HG03039 (cell line): ENCODE results near the gene COL28A1.

Experiments used
- ATAC-seq: cut with Tn5 transposase; IDR thresholded peaks from one replicate; pipeline ENCODE4 v1.9.1; 2021; ENCODE audit warnings: mild to moderate bottlenecking, moderate library complexity; ENCODE audit not compliant: unreplicated experiment

COL28A1 gene

DNA sequence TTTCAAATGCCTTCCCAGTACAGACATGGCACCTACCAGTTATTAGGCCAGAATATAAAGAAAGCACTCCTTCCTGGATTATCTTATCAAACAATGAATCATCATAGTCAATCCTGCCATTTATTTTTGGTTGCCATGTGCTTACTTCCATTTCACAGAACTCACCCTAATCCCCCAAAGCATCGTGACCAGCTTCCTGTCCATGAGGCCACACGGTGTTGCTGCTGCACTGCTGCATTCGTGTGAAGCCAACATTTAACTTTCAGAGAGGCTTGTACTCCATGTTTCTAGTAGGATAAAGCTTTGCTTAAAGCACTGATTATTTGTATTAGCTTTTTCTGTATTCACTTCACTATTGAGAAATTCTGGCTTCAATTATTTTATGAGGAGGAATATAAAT is 14.4 kb downstream of the COL28A1 start:
- no peak for ATAC-seq

- ATAC-seq: no peak
Observed at GRCh38 chr7:7519528-7519927, 16.1 kb downstream of the COL28A1 start.

- ATAC-seq: no peak
Observed at GRCh38 chr7:7519056-7519455, 16.6 kb downstream of the COL28A1 start.

DNA sequence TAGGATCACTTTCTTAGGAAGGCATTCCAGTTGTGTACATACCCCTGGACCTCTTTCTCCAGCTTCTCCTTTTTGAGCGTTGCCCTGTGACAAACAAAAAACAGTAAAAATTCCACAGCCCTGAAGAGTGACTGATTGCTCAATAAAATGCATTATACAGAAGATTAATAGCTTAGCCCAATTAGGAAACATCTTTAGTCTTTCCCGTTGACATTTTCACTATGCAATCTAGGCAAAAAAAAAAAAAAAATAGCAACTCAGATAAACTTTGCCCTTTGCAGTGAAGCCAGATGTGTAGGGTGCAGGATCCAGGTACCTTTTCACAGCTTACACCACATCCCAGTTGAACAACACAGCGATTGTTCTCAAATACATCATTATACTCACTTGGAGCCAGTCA is 17.9 kb downstream of the COL28A1 start:
- ATAC-seq: no peak

DNA sequence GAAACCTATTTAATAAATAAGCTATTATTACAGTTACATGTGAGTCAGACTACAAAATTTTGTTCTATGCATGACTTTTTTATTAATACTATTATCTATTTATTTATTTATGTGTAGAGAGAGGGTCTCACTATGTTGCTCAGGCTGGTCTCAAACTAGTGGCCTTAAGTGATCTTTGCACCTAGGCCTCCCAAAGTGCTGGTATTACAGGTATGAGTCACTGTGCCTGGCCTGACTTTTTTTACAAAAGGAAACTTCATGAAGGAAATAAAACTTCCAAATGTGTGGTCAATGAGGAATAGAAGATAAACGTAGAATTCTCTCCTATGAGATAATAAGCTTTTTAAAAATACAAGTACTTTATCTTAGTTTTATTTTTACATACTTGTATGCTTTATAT is 19.0 kb downstream of the COL28A1 start:
- ATAC-seq: no peak

DNA sequence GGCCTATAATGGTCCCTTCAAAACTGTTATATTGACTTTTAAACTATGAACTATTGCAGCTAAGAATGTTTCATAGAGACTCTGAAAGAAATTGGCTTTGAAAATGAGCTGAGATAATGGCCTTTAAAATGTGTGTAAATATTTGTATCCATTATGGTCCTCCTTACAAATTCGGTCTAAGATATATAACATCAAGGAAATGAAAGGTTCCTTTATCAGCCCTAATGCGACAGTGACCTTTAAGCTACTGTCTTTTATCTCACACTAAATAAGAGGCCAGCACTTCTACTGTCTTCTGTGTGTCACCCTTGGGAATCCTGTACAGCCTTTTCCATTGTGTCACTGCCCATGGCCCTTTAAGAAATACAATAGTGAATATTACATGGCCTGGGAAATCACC is 19.5 kb downstream of the COL28A1 start:
- ATAC-seq: no peak

GRCh38 chr7:7512861-7513597 is 22.6 kb downstream of the COL28A1 start:
- no peak for ATAC-seq

GRCh38 chr7:7510794-7511193 is 24.9 kb downstream of the COL28A1 start:
- ATAC-seq: no peak

DNA sequence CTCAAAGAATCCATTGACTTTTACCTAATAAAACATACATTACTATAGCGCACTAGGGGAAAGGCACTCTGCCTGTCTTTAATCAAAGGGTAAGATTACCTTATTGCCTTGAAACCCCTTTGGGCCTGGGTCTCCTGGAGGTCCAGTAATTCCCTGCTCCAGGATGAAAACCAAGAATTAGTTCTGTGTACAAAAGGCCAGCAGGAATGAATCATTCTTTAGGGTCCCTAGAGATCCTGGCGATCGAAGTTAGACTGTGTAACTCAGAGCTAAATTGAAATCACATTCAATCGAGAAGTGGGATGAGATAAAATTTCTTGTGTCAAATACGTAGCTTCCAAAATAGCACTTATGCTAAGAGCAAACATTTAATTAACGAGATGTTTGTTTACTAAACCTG is 29.8 kb downstream of the COL28A1 start:
- no peak for ATAC-seq

GRCh38 chr7:7504910-7505704 is 30.6 kb downstream of the COL28A1 start:
- ATAC-seq: no peak

GRCh38 chr7:7499892-7500291 is 35.8 kb downstream of the COL28A1 start:
- no peak for ATAC-seq

DNA sequence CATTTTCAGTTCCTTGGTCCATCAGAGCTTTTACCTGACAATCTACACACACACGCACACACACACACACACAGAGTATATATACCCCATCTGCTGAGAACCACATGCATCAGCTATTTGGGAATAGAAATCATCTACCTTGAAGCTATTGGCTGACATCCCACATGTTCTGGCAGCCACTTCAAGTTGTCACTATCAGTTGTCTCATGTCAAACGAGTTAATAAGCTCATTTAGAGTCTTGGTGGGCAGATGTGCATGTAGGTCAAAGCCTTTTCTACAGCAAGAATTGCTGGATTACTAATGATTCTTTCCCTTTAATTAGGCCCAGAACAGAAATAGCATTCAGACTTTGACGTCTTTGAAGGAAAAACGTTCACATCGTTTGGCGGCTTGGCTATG is 36.8 kb downstream of the COL28A1 start:
- ATAC-seq: no peak

DNA sequence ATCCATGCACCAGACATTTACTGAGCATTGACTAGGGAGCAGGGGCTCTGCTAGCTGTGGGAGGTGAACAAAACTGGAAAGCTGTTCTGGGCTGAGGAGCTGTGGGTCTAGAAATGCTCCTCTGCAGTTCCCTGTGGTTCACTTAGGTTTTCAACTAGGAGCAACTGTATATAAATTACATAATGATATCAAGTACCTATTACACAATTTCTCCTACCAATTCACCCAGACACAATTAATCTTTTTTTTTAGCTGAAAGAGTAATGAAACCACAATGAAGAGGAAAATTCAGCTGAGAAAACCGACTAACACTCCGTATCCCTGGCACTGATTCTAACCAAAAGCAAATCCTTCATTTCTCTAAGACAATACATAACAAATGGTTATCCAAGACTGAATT is 39.4 kb downstream of the COL28A1 start:
- no peak for ATAC-seq

DNA sequence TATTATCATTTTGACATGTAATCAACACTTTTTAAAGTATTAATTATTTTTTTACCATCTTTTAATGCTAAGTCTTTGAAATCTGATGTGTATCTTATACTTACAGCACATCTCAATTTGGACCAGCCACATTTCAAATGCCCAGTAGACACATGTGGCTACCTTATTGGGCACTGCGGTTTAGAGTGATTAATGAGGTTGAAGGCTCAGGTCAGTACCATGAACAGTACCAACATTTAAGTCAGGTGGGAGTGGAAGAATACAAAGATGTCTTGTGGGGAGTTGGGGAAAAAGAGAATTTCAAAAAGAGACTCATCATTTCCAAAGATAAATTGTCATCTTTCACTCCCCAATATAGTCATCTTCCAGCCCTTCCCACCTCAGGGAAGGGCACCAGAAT is 40.5 kb downstream of the COL28A1 start:
- no peak for ATAC-seq

DNA sequence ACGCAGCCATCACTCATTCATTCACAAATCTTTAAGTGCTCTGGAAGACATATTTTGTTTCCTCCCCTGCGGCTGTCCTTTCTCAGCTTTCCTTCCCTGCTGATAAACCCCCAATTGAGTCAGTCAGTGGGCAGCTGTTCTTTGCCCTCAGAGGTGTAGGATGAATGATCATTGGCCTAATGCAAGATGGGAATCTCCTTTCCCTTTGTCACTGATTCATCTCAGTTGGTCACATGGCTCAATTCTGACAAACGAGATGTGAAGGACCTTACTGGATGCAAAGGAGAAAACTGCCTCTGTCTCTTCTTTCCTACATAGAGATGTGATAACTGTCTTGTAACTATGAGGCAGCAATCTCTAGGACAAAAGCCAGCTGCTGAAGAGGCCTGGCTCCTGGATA is 44.6 kb downstream of the COL28A1 start:
- no peak for ATAC-seq

GRCh38 chr7:7490003-7490402 is 45.7 kb downstream of the COL28A1 start:
- ATAC-seq: no peak

DNA sequence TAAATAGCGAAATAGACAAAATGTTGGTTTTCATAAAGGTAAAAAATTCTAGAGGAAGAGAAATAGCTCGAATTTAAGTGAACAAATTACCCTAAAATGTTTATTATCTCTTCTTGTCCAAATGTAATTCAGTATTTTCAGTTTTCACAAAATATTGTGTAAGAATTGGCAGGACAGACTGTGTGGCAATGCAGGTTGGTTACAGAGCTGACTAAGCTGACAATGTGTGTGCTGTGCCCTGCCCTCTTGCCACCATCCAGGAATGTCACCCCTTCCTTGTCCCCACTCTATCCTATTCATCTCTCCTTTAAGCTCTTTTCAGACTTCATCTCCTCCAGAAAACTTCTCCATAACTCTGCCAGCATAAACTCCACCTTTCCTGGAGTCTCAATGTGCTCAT is 46.1 kb downstream of the COL28A1 start:
- ATAC-seq: no peak

DNA sequence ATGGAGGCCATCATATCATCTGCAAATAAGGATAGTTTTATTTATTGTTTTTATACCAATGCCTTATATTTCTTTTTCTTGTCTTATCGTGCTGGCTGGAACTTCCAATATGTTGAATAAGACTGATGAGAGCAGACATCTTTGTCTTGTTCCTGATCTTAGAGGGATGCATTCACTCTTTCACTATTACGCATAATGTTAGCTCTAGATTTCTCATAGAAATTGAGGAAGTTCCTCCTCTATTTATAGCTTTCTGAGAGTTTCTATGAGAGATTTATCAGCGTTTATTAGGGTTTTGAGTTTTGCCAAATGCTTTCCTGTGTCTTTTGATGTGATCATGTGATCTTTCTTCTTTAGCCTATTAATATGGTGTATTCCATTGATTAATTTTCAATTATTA is 49.3 kb downstream of the COL28A1 start:
- no peak for ATAC-seq

DNA sequence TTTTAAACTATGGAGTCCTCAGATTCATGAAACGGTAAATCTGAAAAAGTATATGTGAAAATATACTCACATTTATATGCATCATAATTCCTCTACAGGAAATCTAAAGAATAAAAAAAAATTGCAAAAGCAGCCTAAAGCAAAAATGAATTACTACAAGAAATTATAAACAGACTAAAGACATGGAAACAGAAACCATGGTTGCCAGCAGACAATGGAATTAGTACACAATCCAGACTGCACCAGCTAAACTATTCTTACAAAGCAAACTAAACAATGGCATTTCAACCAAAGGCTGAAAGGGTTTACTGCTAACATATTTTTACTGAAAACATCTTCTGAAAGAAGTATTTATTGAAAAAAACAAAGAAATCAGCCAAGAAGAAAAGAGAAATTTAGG is 51.6 kb downstream of the COL28A1 start:
- ATAC-seq: no peak

DNA sequence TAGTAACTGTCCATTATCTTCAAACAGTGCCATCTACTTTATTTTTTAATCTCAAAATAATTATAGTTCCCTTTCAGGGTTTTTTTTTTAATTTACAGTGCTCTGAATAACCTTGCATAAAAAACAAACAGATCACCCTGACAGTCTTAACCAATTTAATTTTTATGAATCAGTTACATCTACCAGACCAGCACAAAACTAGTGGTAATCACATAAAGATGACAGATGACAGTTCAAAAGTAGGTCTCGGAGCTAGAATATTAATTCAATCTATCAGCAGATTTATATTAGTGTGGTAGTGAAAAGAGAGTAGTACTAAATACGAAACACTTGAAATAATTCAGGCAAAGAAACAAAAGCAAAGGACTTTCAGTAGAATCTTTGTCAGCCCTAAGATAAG is 53.9 kb downstream of the COL28A1 start:
- no peak for ATAC-seq

DNA sequence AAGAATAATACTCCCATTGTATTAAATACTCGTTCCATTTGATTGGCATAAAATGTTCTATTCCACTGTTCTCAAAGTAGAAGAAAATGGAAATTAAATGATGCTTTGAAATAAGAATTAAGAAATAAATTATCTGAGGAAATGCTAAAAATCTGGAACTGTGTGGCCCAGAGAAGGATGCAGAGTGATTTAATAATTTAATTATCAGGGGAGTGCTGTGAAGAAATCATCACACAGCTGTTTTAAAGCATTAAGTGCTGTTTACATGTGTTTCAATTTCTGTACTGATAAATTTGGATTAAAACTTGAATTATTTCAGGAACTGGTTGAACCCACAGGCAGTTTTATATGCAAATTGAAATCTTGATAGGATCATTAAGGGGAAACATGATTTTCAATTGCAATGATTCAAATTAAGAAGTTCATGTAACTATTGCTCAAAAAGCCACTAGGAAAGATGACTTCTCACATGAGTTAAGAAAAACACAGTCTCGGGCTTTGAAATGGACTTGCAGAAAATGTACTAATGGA is 56.3 kb downstream of the COL28A1 start:
- no peak for ATAC-seq

GRCh38 chr7:7478569-7478968 is 57.1 kb downstream of the COL28A1 start:
- no peak for ATAC-seq
